ENCODE measurements around the gene PDLIM4. TPM values are rescaled to one million over a fixed set of nuclear protein-coding genes. Genes with fewer than 3 reads are reported as not detected.

PDLIM4 gene
- polyA plus RNA-seq, 1 donor (not counting 4 experiments of a cell fraction or from before 2014, with no cell fraction given), result 38.3 TPM

- TF ChIP-seq CTCF (optimal IDR thresholded peaks at IDR 0.05 in 1 of 3, IDR thresholded peaks at IDR 0.05 in 1 of 3, conservative IDR thresholded peaks at IDR 0.05 in 1 of 3; ENCODE audit: extremely low read depth in 1 of 3, insufficient read depth in 2 of 3, low read length in 3 of 3) (no peak), EZH2 (IDR thresholded peaks at IDR 0.05; ENCODE audit: low read length) (no peak)
- Histone ChIP-seq H2AFZ (ENCODE audit: control insufficient read depth, low read length) (no peak overlapping the region), H3K9ac (ENCODE audit: control insufficient read depth, extremely low read depth, insufficient read depth, low read length) (peak overlapping the region; percentile 94), H3K27ac (ENCODE audit: control insufficient read depth, insufficient read depth, low read length) (peak overlapping the region; percentile 81), H3K4me2 (ENCODE audit: control insufficient read depth, extremely low read depth, insufficient read depth, low read depth, low read length) (peak overlapping the region; percentile 100), H3K4me3 (ENCODE audit: control insufficient read depth in 2 of 3, extremely low read depth in 1 of 3, insufficient read depth in 2 of 3, low read depth in 1 of 3, low read length in 3 of 3) (peak overlapping the region; percentile 40 to 95 (median 74)), H3K4me1 (ENCODE audit: control insufficient read depth, extremely low read depth, insufficient read depth, low read length) (peaks cover 45% of the 10 kb centered on the region), H3K27me3 (ENCODE audit: control insufficient read depth, extremely low read depth, insufficient read depth, low read length) (no peaks in the 10 kb centered on the region), H3K79me2 (ENCODE audit: control insufficient read depth, insufficient read depth, low read length) (peaks cover 29% of the 10 kb centered on the region), H3K36me3 (ENCODE audit: control insufficient read depth in 2 of 2, extremely low read depth in 1 of 2, insufficient read depth in 2 of 2, low read length in 2 of 2) (peaks cover 18 to 21% of the 10 kb centered on the region in 2 experiments), H4K20me1 (ENCODE audit: control insufficient read depth, extremely low read depth, insufficient read depth, low read length) (no peaks in the 10 kb centered on the region), H3K9me3 (ENCODE audit: control insufficient read depth, low read depth, low read length) (no peaks in the 10 kb centered on the region), H3K9me1 (ENCODE audit: control insufficient read depth, extremely low read depth, insufficient read depth, low read length) (peaks cover 2% of the 10 kb centered on the region)
- DNase-seq (ENCODE audit: low read depth, low spot score), result no peak
- FAIRE-seq, result peak; percentile 83
- dilution Hi-C loops (cut with MboI; ENCODE audit: extremely low pct_ligation_motif_present, low sequenced_read_pairs), result no loop called here
Measured at GRCh38 chr5:132260051-132260450, 2.6 kb downstream of the PDLIM4 start.

- FAIRE-seq (peak; percentile 83), DNase-seq (ENCODE audit: low read depth, low spot score) (no peak)
- dilution Hi-C loops (cut with MboI; ENCODE audit: extremely low pct_ligation_motif_present, low sequenced_read_pairs), result no loop called here
Measured at GRCh38 chr5:132260714-132261551, 3.4 kb downstream of the PDLIM4 start.

More at GRCh38 chr5:132260714-132261551, 3.4 kb downstream of the PDLIM4 start:
- TF ChIP-seq EZH2 (IDR thresholded peaks at IDR 0.05; ENCODE audit: low read length), result no peak
- no peak for TF ChIP-seq CTCF (optimal IDR thresholded peaks at IDR 0.05 in 1 of 3, IDR thresholded peaks at IDR 0.05 in 1 of 3, conservative IDR thresholded peaks at IDR 0.05 in 1 of 3; ENCODE audit: extremely low read depth in 1 of 3, insufficient read depth in 2 of 3, low read length in 3 of 3)
- no peaks in the 10 kb centered on the region for H3K9me3 ChIP-seq (ENCODE audit: control insufficient read depth, low read depth, low read length)
- H3K9ac ChIP-seq (ENCODE audit: control insufficient read depth, extremely low read depth, insufficient read depth, low read length), result no peak overlapping the region
- no peaks in the 10 kb centered on the region for H4K20me1 ChIP-seq (ENCODE audit: control insufficient read depth, extremely low read depth, insufficient read depth, low read length)
- H3K27me3 ChIP-seq (ENCODE audit: control insufficient read depth, extremely low read depth, insufficient read depth, low read length), result no peaks in the 10 kb centered on the region
- peak overlapping the region; percentile 81 for H3K27ac ChIP-seq (ENCODE audit: control insufficient read depth, insufficient read depth, low read length)
- H3K4me3 ChIP-seq (ENCODE audit: control insufficient read depth in 2 of 3, extremely low read depth in 1 of 3, insufficient read depth in 2 of 3, low read depth in 1 of 3, low read length in 3 of 3), result peak overlapping the region in 1 of 3 experiments; percentile 95
- H3K9me1 ChIP-seq (ENCODE audit: control insufficient read depth, extremely low read depth, insufficient read depth, low read length), result peaks cover 2% of the 10 kb centered on the region
- H3K79me2 ChIP-seq (ENCODE audit: control insufficient read depth, insufficient read depth, low read length), result peaks cover 29% of the 10 kb centered on the region
- peaks cover 54% of the 10 kb centered on the region for H3K4me1 ChIP-seq (ENCODE audit: control insufficient read depth, extremely low read depth, insufficient read depth, low read length)
- H2AFZ ChIP-seq (ENCODE audit: control insufficient read depth, low read length), result no peak overlapping the region
- H3K36me3 ChIP-seq (ENCODE audit: control insufficient read depth in 2 of 2, extremely low read depth in 1 of 2, insufficient read depth in 2 of 2, low read length in 2 of 2), result peaks cover 18 to 21% of the 10 kb centered on the region in 2 experiments
- H3K4me2 ChIP-seq (ENCODE audit: control insufficient read depth, extremely low read depth, insufficient read depth, low read depth, low read length), result peak overlapping the region; percentile 100

Data from keratinocyte (primary cell).